ENCODE results near the gene XCL2. TPM values are rescaled to one million over a fixed set of nuclear protein-coding genes. Genes with fewer than 3 reads are reported as not detected.
"Not testable (repeated sequence)": the region's sequence is repeated elsewhere in the genome, so short reads cannot be mapped to it uniquely, and the experiment has no call there.

The XCL2 gene
- total RNA-seq, 1 experiment from 2014 or later, result not detected

DNA sequence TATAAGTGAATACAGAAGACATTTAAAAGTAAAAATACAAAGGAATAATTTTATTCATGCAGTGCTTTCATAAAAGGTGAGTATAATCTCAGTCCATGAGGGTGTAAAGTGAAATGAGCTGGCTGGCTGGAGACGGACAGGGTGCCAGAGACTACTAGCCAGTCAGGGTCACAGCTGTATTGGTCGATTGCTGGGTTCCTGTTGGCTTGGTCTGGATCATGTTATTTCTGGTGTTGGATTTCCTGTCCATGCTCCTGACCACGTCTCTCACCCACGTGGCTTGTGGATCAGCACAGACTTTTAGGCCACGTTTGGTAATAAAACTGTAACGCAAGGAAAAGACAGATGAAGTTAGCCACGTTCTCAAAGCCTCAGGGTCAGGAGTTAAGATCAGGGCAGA lies 3.0 kb downstream of the XCL2 start:
- H3K4me1 ChIP-seq (ENCODE audit: insufficient read depth, low read length, poor library complexity, severe bottlenecking); BruUV-seq (replicated peaks); DNase-seq (ENCODE audit: low spot score); POLR2A ChIA-PET (ENCODE audit: low non-redundant PET); CTCF ChIA-PET; H3K27me3 ChIP-seq (replicated peaks; ENCODE audit: insufficient read depth, low read depth, low read length, poor library complexity); H3K4me3 ChIP-seq (ENCODE audit: low read depth, low read length, poor library complexity, severe bottlenecking); H3K36me3 ChIP-seq (ENCODE audit: insufficient read depth, low read length, poor library complexity, severe bottlenecking); H3K9me3 ChIP-seq (ENCODE audit: low read depth, low read length, poor library complexity, severe bottlenecking); H3K27ac ChIP-seq (ENCODE audit: low read depth, low read length, poor library complexity, severe bottlenecking); intact Hi-C loops (cut with micrococcal nuclease; ENCODE audit: unreplicated experiment): not testable (repeated sequence)

GRCh38 chr1:168535536-168535935 lies 8.3 kb downstream of the XCL2 start:
- TF ChIP-seq EZH2 (IDR thresholded peaks at IDR 0.05; ENCODE audit: borderline replicate concordance, low read depth, low read length, poor library complexity, severe bottlenecking), result no peak
- no peak for TF ChIP-seq CTCF (conservative IDR thresholded peaks at IDR 0.05; ENCODE audit: low read depth, low read length)
- no peak overlapping the region for H3K4me3 ChIP-seq (ENCODE audit: low read depth, low read length, poor library complexity, severe bottlenecking)
- POLR2A ChIA-PET (ENCODE audit: low non-redundant PET), result no interaction called here
- H3K27ac ChIP-seq (ENCODE audit: low read depth, low read length, poor library complexity, severe bottlenecking), result no peak overlapping the region
- H3K27me3 ChIP-seq (replicated peaks; ENCODE audit: insufficient read depth, low read depth, low read length, poor library complexity), result no peaks in the 10 kb centered on the region
- H3K36me3 ChIP-seq (ENCODE audit: insufficient read depth, low read length, poor library complexity, severe bottlenecking), result no peaks in the 10 kb centered on the region
- CTCF ChIA-PET, result no interaction called here
- intact Hi-C loops (cut with micrococcal nuclease; ENCODE audit: unreplicated experiment), result no loop called here
- no TSS peak for BruUV-seq (replicated peaks)
- H3K4me1 ChIP-seq (ENCODE audit: insufficient read depth, low read length, poor library complexity, severe bottlenecking), result no peaks in the 10 kb centered on the region
- no peak for DNase-seq (ENCODE audit: low spot score)
- no peaks in the 10 kb centered on the region for H3K9me3 ChIP-seq (ENCODE audit: low read depth, low read length, poor library complexity, severe bottlenecking)

DNA sequence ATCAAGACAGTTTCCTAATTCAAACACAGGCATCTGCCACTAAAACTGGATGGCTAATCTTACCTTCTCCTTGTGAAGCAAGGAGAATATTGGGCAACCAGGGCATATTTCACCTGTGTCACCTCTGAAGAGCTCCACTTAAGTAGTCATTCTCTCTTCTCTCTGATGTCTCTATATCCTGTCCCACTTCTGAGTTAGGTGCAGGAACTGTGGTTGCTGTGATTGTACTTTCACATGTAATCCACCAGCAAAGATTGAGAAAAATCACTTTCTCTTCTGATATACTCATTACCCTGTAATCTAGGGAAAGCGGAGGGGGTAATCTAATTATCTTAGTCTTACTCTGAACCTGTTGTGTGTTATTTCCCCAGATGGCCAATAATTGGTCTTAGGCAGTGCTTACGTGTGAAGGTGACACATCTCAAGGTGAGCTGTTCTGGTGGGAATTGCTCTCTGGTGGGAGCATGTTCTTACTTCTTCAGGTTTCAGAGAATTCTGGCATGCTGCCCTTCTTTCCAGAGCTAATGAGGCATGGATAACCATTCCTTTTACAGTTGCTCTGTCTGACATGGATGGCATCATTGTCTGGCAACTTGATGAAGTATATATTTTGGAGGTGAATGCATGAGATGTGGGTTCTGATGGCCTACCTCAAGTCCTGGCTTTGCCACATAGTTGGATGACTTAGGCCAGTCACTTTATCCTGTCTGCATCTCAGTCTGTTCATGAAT lies 12.0 kb downstream of the XCL2 start:
- no peak for DNase-seq (ENCODE audit: low spot score)
- H3K36me3 ChIP-seq (ENCODE audit: insufficient read depth, low read length, poor library complexity, severe bottlenecking), result no peaks in the 10 kb centered on the region
- TF ChIP-seq EZH2 (IDR thresholded peaks at IDR 0.05; ENCODE audit: borderline replicate concordance, low read depth, low read length, poor library complexity, severe bottlenecking), result no peak
- no peak for TF ChIP-seq CTCF (conservative IDR thresholded peaks at IDR 0.05; ENCODE audit: low read depth, low read length)
- BruUV-seq (replicated peaks), result no TSS peak
- no peaks in the 10 kb centered on the region for H3K27me3 ChIP-seq (replicated peaks; ENCODE audit: insufficient read depth, low read depth, low read length, poor library complexity)
- POLR2A ChIA-PET (ENCODE audit: low non-redundant PET), result no interaction called here
- H3K4me1 ChIP-seq (ENCODE audit: insufficient read depth, low read length, poor library complexity, severe bottlenecking), result no peaks in the 10 kb centered on the region
- CTCF ChIA-PET, result no interaction called here
- no peaks in the 10 kb centered on the region for H3K9me3 ChIP-seq (ENCODE audit: low read depth, low read length, poor library complexity, severe bottlenecking)
- no peak overlapping the region for H3K27ac ChIP-seq (ENCODE audit: low read depth, low read length, poor library complexity, severe bottlenecking)
- no peak overlapping the region for H3K4me3 ChIP-seq (ENCODE audit: low read depth, low read length, poor library complexity, severe bottlenecking)
- intact Hi-C loops (cut with micrococcal nuclease; ENCODE audit: unreplicated experiment), result no loop called here

GRCh38 chr1:168529518-168529917 lies 14.3 kb downstream of the XCL2 start:
- no peaks in the 10 kb centered on the region for H3K4me1 ChIP-seq (ENCODE audit: insufficient read depth, low read length, poor library complexity, severe bottlenecking)
- no peaks in the 10 kb centered on the region for H3K27me3 ChIP-seq (replicated peaks; ENCODE audit: insufficient read depth, low read depth, low read length, poor library complexity)
- no peaks in the 10 kb centered on the region for H3K9me3 ChIP-seq (ENCODE audit: low read depth, low read length, poor library complexity, severe bottlenecking)
- no TSS peak for BruUV-seq (replicated peaks)
- H3K27ac ChIP-seq (ENCODE audit: low read depth, low read length, poor library complexity, severe bottlenecking), result no peak overlapping the region
- ChIA-PET POLR2A (ENCODE audit: low non-redundant PET) (no interaction called here), CTCF (no interaction called here)
- DNase-seq (ENCODE audit: low spot score), result no peak
- H3K36me3 ChIP-seq (ENCODE audit: insufficient read depth, low read length, poor library complexity, severe bottlenecking), result no peaks in the 10 kb centered on the region
- TF ChIP-seq EZH2 (IDR thresholded peaks at IDR 0.05; ENCODE audit: borderline replicate concordance, low read depth, low read length, poor library complexity, severe bottlenecking) (no peak), CTCF (conservative IDR thresholded peaks at IDR 0.05; ENCODE audit: low read depth, low read length) (no peak)
- no peak overlapping the region for H3K4me3 ChIP-seq (ENCODE audit: low read depth, low read length, poor library complexity, severe bottlenecking)
- intact Hi-C loops (cut with micrococcal nuclease; ENCODE audit: unreplicated experiment), result no loop called here

Measured in A673 (cell line).